ENCODE measurements around the gene FMN1.

DNA sequence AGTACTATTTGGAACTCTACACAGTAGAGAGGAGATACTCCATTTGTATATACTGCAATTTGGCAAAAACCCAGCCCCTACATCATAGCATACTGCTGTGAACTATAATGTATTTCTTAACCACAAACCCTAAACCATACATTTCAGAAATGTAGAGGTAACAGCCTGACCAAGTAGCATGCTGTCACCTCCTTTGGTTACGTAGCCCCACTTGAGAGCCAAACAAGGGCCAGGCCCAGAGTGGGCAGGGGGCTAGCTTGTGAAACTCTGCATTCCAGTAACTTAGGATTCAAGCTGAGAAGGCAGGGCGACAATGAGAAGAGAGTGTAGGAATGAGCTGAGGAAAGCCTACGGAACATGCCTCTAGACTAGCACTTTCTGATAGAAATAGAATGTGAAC, 340.9 kb downstream of the FMN1 start:
- TF ChIP-seq, protein P1, sequence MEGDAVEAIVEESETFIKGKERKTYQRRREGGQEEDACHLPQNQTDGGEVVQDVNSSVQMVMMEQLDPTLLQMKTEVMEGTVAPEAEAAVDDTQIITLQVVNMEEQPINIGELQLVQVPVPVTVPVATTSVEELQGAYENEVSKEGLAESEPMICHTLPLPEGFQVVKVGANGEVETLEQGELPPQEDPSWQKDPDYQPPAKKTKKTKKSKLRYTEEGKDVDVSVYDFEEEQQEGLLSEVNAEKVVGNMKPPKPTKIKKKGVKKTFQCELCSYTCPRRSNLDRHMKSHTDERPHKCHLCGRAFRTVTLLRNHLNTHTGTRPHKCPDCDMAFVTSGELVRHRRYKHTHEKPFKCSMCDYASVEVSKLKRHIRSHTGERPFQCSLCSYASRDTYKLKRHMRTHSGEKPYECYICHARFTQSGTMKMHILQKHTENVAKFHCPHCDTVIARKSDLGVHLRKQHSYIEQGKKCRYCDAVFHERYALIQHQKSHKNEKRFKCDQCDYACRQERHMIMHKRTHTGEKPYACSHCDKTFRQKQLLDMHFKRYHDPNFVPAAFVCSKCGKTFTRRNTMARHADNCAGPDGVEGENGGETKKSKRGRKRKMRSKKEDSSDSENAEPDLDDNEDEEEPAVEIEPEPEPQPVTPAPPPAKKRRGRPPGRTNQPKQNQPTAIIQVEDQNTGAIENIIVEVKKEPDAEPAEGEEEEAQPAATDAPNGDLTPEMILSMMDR (conservative IDR thresholded peaks at IDR 0.05), result no peak
- no peak for TF ChIP-seq EZH2 (IDR thresholded peaks at IDR 0.05; ENCODE audit: low read depth)
